Muscle of back (tissue), 11 donors: ENCODE measurements around the gene EBNA1BP2. TPM values are rescaled to one million over a fixed set of nuclear protein-coding genes. Genes with fewer than 3 reads are reported as not detected.
"Not testable (repeated sequence)": the region's sequence is repeated elsewhere in the genome, so short reads cannot be mapped to it uniquely, and the experiment has no call there.

Source experiments
- DNase-seq, 3 donors: peaks; one replicate each; pipeline versions ENCODE4 v3.0.0 to v3.0.0-alpha.2; 2013
- polyA plus RNA-seq, 10 donors: library from polyadenylated mRNA; unstranded; fragments of 120-200 nt; gene quantifications; one replicate each; pipeline ENCODE4 v1.2.1, GENCODE V29; 2013; ENCODE audit not compliant: insufficient read length in 10 of 10

EBNA1BP2 gene
- polyA plus RNA-seq, 10 donors = 29.9 to 47.7 (median 34.7) TPM

- DNase-seq = no peak
Measured at GRCh38 chr1:43123031-43123430, 49.1 kb downstream of the EBNA1BP2 start.

GRCh38 chr1:43121256-43121900 lies 50.7 kb downstream of the EBNA1BP2 start:
- DNase-seq = no peak

GRCh38 chr1:43119928-43120586 lies 52.0 kb downstream of the EBNA1BP2 start:
- DNase-seq = not testable (repeated sequence)

Other genes starting within 250 kb of the EBNA1BP2 start
- gene SLC2A1, start 213.4 kb downstream of the EBNA1BP2 start, polyA plus RNA-seq = 10 to 100 TPM; 16.5 to 49.7 (median 21.2) TPM
- under 1 TPM; 0.11 to 0.88 (median 0.21) TPM for gene CFAP57, start within 50 bp of the EBNA1BP2 start, polyA plus RNA-seq
- 1 to 10 TPM in 1 of 10 donors, under 1 TPM in 1, not detected in 8; 0.41 to 1.5 TPM for gene TMEM125, start 97.7 kb upstream of the EBNA1BP2 start, polyA plus RNA-seq
- under 1 TPM in 3 of 10 donors, not detected in 7; 0.13 to 0.49 (median 0.37) TPM for gene C1orf210, start 113.3 kb upstream of the EBNA1BP2 start, polyA plus RNA-seq
- gene TIE1, start 128.7 kb upstream of the EBNA1BP2 start, polyA plus RNA-seq = 10 to 100 TPM; 29.3 to 58.5 (median 42.2) TPM
- under 1 TPM in 7 of 10 donors, not detected in 3; 0.07 to 0.36 (median 0.13) TPM for gene MPL, start 165.5 kb upstream of the EBNA1BP2 start, polyA plus RNA-seq
- gene CDC20, start 186.7 kb upstream of the EBNA1BP2 start, polyA plus RNA-seq = 10 to 100 TPM; 11.7 to 33.1 (median 19.3) TPM
- 10 to 100 TPM; 30.6 to 50.2 (median 36.4) TPM for gene ELOVL1, start 195.7 kb upstream of the EBNA1BP2 start, polyA plus RNA-seq
- 10 to 100 TPM; 23.3 to 31.8 (median 28.5) TPM for gene MED8, start 217.5 kb upstream of the EBNA1BP2 start, polyA plus RNA-seq
- 10 to 100 TPM; 10.1 to 22.0 (median 13.6) TPM for gene SZT2, start 217.6 kb upstream of the EBNA1BP2 start, polyA plus RNA-seq